Fibroblast of the aortic adventitia (primary cell): ENCODE measurements around the gene PALLD. TPM values are rescaled to one million over a fixed set of nuclear protein-coding genes. Genes with fewer than 3 reads are reported as not detected.

Experiments
- DNase-seq: peaks from one replicate; pipeline ENCODE4 v3.0.0-alpha.2; 2010; ENCODE audit warnings: low read depth
- H3K4me3 ChIP-seq: 2 replicates; pipeline ENCODE4 v1.5.1; 2011; ENCODE audit warnings: low read depth, mild to moderate bottlenecking, control low read depth, low read length, moderate library complexity
- CTCF ChIP-seq: IDR thresholded peaks from 2 replicates; pipeline ENCODE4 v1.5.1; 2011; ENCODE audit warnings: mild to moderate bottlenecking, low read length, control low read depth, inconsistent platforms; ENCODE audit not compliant: insufficient read depth
- total RNA-seq: library from RNA; depleted of rRNA; stranded (reverse); fragments of >200 nt; gene quantifications from 2 replicates; pipeline ENCODE4 v1.2.3, GENCODE V29; 2012; ENCODE audit warnings: low replicate concordance

The PALLD gene
- total RNA-seq, 1 donor: 52.1 TPM

- peak overlapping the region; percentile 42 for H3K4me3 ChIP-seq
- no peak for DNase-seq
- TF ChIP-seq CTCF: no peak
Observed at GRCh38 chr4:168877511-168878491, 380.9 kb downstream of the PALLD start.

DNA sequence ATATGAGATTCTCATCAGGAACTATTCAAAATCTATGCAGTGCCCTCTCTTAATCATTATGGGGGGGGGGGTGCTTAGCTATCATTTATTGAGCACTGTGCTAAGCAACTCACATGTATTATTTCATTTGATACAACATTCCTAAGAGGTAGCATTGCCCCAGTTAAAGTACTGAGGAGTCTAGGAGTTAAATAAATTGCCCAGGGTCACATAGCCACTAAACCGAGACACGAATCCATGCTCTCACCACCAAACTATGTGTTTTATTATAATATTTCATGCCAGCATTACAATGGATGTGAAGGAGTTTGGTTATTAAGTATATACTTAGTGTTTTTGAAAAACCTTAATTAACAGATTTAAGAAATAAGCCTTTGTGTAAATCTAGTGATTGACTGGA is 381.8 kb downstream of the PALLD start:
- no peak for DNase-seq
- TF ChIP-seq CTCF: no peak
- H3K4me3 ChIP-seq: no peak overlapping the region

GRCh38 chr4:168879188-168879587 is 382.3 kb downstream of the PALLD start:
- no peak for TF ChIP-seq CTCF
- H3K4me3 ChIP-seq: no peak overlapping the region
- DNase-seq: no peak

DNA sequence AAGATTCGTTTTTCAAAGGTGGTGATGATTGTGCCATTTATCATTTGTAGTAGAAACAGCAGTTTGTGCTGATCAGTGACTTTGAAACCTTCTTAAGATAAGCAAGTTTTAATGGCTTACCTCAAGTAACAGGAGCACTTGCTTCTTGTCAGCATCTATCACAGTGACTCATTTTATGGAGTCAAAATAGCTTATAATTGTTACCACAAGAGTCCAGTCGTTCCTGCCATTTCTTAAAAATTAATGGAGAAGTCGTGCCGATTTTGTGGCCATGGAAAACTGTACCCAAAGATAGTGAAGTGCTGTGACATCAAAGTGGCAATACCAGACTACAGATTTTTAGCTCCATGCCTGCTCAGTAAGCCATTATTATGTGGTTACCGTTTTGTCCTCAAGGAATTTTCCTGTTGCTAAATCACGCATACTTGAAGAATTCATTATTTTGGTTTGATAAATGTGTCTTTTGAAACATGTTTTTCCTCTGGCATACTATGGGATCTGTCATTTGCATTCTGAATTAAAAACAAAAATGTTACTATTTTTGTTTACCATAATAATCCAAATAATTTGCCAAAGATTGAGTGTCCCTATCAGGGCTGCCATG is 383.3 kb downstream of the PALLD start:
- no peak for TF ChIP-seq CTCF
- no peak for DNase-seq
- no peak overlapping the region for H3K4me3 ChIP-seq

GRCh38 chr4:168880811-168881595 is 384.2 kb downstream of the PALLD start:
- no peak for TF ChIP-seq CTCF
- no peak overlapping the region for H3K4me3 ChIP-seq
- no peak for DNase-seq

DNA sequence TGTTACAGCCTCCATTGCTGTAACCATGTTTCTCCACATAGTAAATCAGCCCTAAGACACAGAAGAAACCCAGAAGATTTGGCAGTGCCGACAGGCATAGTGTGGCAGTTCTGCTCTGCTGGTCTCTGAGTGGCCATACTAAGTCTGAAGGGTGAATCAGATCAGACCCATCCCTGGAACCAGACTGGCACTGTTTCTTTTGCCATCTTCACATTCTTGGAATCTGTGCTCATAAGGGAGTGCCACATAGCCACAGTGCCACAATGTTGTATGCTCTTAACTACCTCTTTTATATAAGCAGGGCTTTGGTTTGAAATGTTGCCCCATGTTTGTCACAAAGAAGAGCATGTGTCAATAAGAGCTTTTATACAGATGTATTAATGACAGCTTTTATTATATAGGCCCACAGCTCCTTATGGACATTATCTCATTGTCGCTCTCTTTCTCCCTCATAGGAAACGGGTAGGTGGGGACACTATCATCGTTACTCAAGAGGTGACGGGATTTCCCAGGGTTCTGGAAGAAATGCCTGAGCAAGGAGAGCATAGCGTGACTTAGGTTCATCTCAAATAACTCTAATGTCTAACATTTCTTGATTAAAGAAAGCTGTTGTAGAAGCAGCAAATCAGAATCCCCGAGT is 385.0 kb downstream of the PALLD start:
- no peak for DNase-seq
- TF ChIP-seq CTCF: no peak

More for the DNA sequence above, 385.0 kb downstream of the PALLD start:
- H3K4me3 ChIP-seq: no peak overlapping the region
